Measurements from ENCODE around the gene PMM2.
A peak's percentile ranks its signal among the peaks of the same experiment; 100 is the strongest.

Gene PMM2

GRCh38 chr16:8847623-8848022, 50.0 kb downstream of the PMM2 start:
- no peak overlapping the region for H3K4me3 ChIP-seq (replicated peaks in 1 of 2; ENCODE audit: low read depth in 2 of 2, low read length in 2 of 2)
- TF ChIP-seq, protein P1, sequence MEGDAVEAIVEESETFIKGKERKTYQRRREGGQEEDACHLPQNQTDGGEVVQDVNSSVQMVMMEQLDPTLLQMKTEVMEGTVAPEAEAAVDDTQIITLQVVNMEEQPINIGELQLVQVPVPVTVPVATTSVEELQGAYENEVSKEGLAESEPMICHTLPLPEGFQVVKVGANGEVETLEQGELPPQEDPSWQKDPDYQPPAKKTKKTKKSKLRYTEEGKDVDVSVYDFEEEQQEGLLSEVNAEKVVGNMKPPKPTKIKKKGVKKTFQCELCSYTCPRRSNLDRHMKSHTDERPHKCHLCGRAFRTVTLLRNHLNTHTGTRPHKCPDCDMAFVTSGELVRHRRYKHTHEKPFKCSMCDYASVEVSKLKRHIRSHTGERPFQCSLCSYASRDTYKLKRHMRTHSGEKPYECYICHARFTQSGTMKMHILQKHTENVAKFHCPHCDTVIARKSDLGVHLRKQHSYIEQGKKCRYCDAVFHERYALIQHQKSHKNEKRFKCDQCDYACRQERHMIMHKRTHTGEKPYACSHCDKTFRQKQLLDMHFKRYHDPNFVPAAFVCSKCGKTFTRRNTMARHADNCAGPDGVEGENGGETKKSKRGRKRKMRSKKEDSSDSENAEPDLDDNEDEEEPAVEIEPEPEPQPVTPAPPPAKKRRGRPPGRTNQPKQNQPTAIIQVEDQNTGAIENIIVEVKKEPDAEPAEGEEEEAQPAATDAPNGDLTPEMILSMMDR (IDR thresholded peaks at IDR 0.05; ENCODE audit: low read depth, low read length), result no peak
- DNase-seq (ENCODE audit: low read depth in 2 of 2), result no peak

- TF ChIP-seq, protein P1 (IDR thresholded peaks at IDR 0.05; ENCODE audit: low read depth, low read length), result no peak
- H3K4me3 ChIP-seq (replicated peaks in 1 of 2; ENCODE audit: low read depth in 2 of 2, low read length in 2 of 2), result no peak overlapping the region
- DNase-seq (ENCODE audit: low read depth in 2 of 2), result no peak
Measured at GRCh38 chr16:8848231-8848938, 50.7 kb downstream of the PMM2 start.

DNA sequence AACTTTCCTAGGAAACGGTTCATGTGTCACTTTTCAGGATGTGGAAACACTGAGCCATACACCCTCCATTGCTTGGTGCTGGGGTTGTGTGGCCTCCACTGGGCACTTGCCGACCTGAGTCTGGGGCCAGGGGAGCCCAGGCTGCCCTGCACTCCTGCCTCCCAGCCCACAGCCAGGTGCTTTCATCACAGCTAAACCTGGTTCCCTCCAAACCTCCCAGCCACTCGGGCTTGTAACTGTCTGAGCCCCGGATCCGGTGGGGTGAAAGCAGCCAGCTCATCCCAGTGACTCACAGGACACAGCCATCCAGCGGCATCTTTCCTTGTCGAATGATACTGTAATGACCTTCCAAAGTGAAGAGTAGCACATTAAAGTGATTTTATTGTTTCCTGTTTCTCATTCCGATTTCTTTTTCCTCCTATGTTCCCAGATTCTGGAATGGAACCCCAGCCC, 51.3 kb downstream of the PMM2 start:
- TF ChIP-seq, protein P1 (IDR thresholded peaks at IDR 0.05; ENCODE audit: low read depth, low read length), result no peak
- peak in 1 of 2 donors; percentile 82 for DNase-seq (ENCODE audit: low read depth in 2 of 2)
- H3K4me3 ChIP-seq (replicated peaks in 1 of 2; ENCODE audit: low read depth in 2 of 2, low read length in 2 of 2), result no peak overlapping the region

- TF ChIP-seq, protein P1 (IDR thresholded peaks at IDR 0.05; ENCODE audit: low read depth, low read length), result no peak
- peak overlapping the region in 1 of 2 donors; percentile 4 for H3K4me3 ChIP-seq (replicated peaks in 1 of 2; ENCODE audit: low read depth in 2 of 2, low read length in 2 of 2)
- DNase-seq (ENCODE audit: low read depth in 2 of 2), result peak; percentile 71 to 85
Measured at GRCh38 chr16:8849411-8850011, 51.9 kb downstream of the PMM2 start.

- peak; percentile 94 to 96 for DNase-seq (ENCODE audit: low read depth in 2 of 2)
- TF ChIP-seq, protein P1 (IDR thresholded peaks at IDR 0.05; ENCODE audit: low read depth, low read length), result no peak
- no peak overlapping the region for H3K4me3 ChIP-seq (replicated peaks in 1 of 2; ENCODE audit: low read depth in 2 of 2, low read length in 2 of 2)
Measured at GRCh38 chr16:8850279-8850885, 52.7 kb downstream of the PMM2 start.

DNA sequence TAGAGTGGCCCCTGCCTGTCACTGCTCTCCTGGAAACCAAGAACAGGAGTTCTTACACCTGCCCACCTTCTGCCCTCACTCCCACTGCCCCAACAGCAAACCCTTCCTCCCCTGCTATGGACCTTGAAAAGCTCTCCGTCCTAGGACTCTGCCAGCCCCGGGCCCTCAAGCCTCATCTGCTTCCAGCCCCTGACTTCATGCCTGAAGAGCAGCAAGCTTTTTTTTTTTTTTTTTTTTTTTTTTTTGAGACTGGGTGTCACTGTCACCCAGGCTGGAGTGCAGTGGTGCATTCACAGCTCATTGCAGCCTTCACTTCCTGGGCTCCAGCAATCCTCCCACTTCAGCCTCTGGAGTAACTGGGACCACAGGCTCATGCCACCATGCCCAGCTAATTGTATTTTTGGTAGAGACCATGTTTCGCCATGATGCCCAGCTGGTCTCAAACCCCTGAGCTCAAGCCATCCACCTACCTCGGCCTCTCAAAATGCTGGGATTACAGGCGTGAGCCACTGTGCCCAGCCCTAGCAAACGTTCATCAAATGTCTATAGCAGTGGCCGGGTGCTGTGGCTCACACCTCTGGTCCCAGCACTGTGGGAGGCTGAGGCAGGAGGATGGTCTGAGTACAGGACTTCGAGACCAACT, 54.2 kb downstream of the PMM2 start:
- no peak for DNase-seq (ENCODE audit: low read depth in 2 of 2)
- TF ChIP-seq, protein P1 (IDR thresholded peaks at IDR 0.05; ENCODE audit: low read depth, low read length), result no peak

More for the DNA sequence above, 54.2 kb downstream of the PMM2 start:
- H3K4me3 ChIP-seq (replicated peaks in 1 of 2; ENCODE audit: low read depth in 2 of 2, low read length in 2 of 2), result no peak overlapping the region

Measured in cardiac fibroblast (primary cell).